Upper lobe of left lung (tissue), 6 donors: ENCODE data around the gene HMGN4. TPM values are rescaled to one million over a fixed set of nuclear protein-coding genes. Genes with fewer than 3 reads are reported as not detected.
A peak's percentile ranks its signal among the peaks of the same experiment; 100 is the strongest.

Experiments used
- ATAC-seq, 2 donors: fragments of 200-7000 bp; cut with Tn5 transposase; one replicate each; pipeline ENCODE4 v1.9.1; 2022; ENCODE audit warnings: mild to moderate bottlenecking in 2 of 2, moderate library complexity in 2 of 2; ENCODE audit not compliant: low FRiP score in 2 of 2
- DNase-seq, 2 donors: peaks; one replicate each; pipeline ENCODE4 v3.0.0-alpha.2; 2019 to 2020
- H3K27ac ChIP-seq, 4 donors: fragments of 200-600 bp; sonication (generic); one replicate each; pipeline ENCODE4 v1.5.1; 2016 to 2019
- H3K27me3 ChIP-seq, 4 donors: fragments of 200-600 bp; sonication (generic); one replicate each; pipeline ENCODE4 v1.5.1; 2017 to 2019
- H3K36me3 ChIP-seq, 4 donors: fragments of 200-600 bp; sonication (generic); one replicate each; pipeline ENCODE4 v1.5.1; 2016 to 2019
- H3K4me1 ChIP-seq, 4 donors: fragments of 200-600 bp; sonication (generic); one replicate each; pipeline ENCODE4 v1.5.1; 2018 to 2019
- H3K4me3 ChIP-seq, 4 donors: fragments of 200-600 bp; sonication (generic); one replicate each; pipeline ENCODE4 v1.5.1; 2017 to 2019; ENCODE audit warnings: mild to moderate bottlenecking in 2 of 4, moderate library complexity in 1 of 4
- H3K9me3 ChIP-seq, 4 donors: fragments of 200-600 bp; sonication (generic); one replicate each; pipeline ENCODE4 v1.5.1; 2018 to 2019
- CTCF ChIP-seq, 6 experiments: fragments of 450-650 bp in 4 of 6; fragments of 200-600 bp in 2 of 6; sonication (generic) in 2 of 6; IDR thresholded peaks; one replicate each; pipeline ENCODE4 v1.5.1; 2016 to 2019; ENCODE audit warnings: antibody characterized with exemption in 6 of 6
- EP300 ChIP-seq, 4 donors: sonication (generic); formaldehyde crosslinking; IDR thresholded peaks; one replicate each; pipeline ENCODE4 v1.5.1; 2017; ENCODE audit warnings: antibody characterized with exemption in 4 of 4, control low read depth in 2 of 4
- POLR2A ChIP-seq, 4 donors: fragments of 450-650 bp; IDR thresholded peaks; one replicate each; pipeline ENCODE4 v1.5.1; 2016 to 2017; ENCODE audit warnings: antibody characterized with exemption in 4 of 4, mild to moderate bottlenecking in 2 of 4
- POLR2AphosphoS5 ChIP-seq, 2 donors: sonication (generic); formaldehyde crosslinking; IDR thresholded peaks; one replicate each; pipeline ENCODE4 v1.5.1; 2017; ENCODE audit warnings: antibody characterized with exemption in 2 of 2
- WGBS, 2 donors: methylation state at CpG; one replicate each; pipeline ENCODE4 v1.1.5; 2017 to 2018; 5-methylcytosine and 5-hydroxymethylcytosine counted together
- total RNA-seq, 6 donors: library from RNA; depleted of rRNA in 4 of 6; stranded (reverse); fragments of >200 nt in 4 of 6; gene quantifications; one replicate each; pipeline versions ENCODE4 v1.1.0 to v1.2.1, GENCODE V29; 2016 to 2021
- donor health status: DM: no; HTN: no; CAD: no; lungs with moderate emphysema.
- donor health status: DM: no; HTN: yes; CAD: no; lungs with severe emphysema.

Gene HMGN4
- total RNA-seq, 6 donors from 2014 or later = 35.6 to 76.7 (median 45.5) TPM

DNA sequence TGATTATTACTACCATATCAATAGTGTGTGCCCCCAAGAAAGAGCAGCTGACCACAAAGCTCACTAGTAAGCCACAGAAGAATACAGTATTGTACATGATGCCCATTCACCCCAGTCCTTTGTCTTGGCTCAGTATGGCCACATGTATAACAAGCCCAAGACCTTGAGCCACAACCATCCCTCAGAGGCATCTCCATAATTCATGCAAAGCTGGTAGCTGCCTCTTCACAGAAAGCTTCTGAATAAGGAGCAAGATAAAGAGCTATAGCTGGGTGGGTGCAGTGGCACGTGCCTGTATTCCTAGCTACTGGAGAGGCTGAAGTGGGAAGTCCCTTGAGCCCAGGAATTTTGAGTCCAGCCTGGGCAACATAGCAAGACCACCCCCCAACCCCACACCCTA is 42.9 kb upstream of the HMGN4 start:
- no peaks in the 10 kb centered on the region for H3K27me3 ChIP-seq
- DNase-seq (no peak), ATAC-seq (no peak)
- no peaks in the 10 kb centered on the region for H3K9me3 ChIP-seq
- H3K4me3 ChIP-seq = no peak overlapping the region
- H3K4me1 ChIP-seq = no peaks in the 10 kb centered on the region
- WGBS, 2 donors = 57 to 79% methylated on average over 1 of the region's 1 CpG
- H3K36me3 ChIP-seq = no peaks in the 10 kb centered on the region
- TF ChIP-seq POLR2AphosphoS5 (IDR thresholded peaks at IDR 0.05) (no peak), EP300 (IDR thresholded peaks at IDR 0.05) (no peak), CTCF (IDR thresholded peaks at IDR 0.05) (no peak), POLR2A (IDR thresholded peaks at IDR 0.05) (no peak)
- no peak overlapping the region for H3K27ac ChIP-seq

GRCh38 chr6:26497610-26498009 is 40.6 kb upstream of the HMGN4 start:
- 93% methylated on average over 4 of the region's 4 CpGs for WGBS, 2 donors
- Histone ChIP-seq H3K9me3 (no peaks in the 10 kb centered on the region), H3K4me1 (peaks cover 9 to 11% (median 9%) of the 10 kb centered on the region in 4 donors), H3K4me3 (no peak overlapping the region), H3K36me3 (no peaks in the 10 kb centered on the region), H3K27ac (no peak overlapping the region), H3K27me3 (peaks cover 0 to 14% (median 2%) of the 10 kb centered on the region in 4 donors)
- TF ChIP-seq POLR2AphosphoS5 (IDR thresholded peaks at IDR 0.05) = no peak
- TF ChIP-seq EP300 (IDR thresholded peaks at IDR 0.05) = no peak
- DNase-seq (no peak), ATAC-seq (no peak)

- no peaks in the 10 kb centered on the region for H3K9me3 ChIP-seq
- TF ChIP-seq POLR2A (IDR thresholded peaks at IDR 0.05) = no peak
- TF ChIP-seq CTCF (IDR thresholded peaks at IDR 0.05) = no peak
- TF ChIP-seq POLR2AphosphoS5 (IDR thresholded peaks at IDR 0.05) = no peak
- TF ChIP-seq EP300 (IDR thresholded peaks at IDR 0.05) = no peak
- peaks cover 0 to 16% (median 2%) of the 10 kb centered on the region in 4 donors for H3K27me3 ChIP-seq
- peaks cover 9 to 11% (median 9%) of the 10 kb centered on the region in 4 donors for H3K4me1 ChIP-seq
- WGBS, 2 donors = 63 to 65% methylated on average over 2 of the region's 2 CpGs
- H3K27ac ChIP-seq = no peak within 1 kb of the TSS
- no peak within 1 kb of the TSS for H3K4me3 ChIP-seq
- no peak for ATAC-seq
- no peak for DNase-seq
- no peaks in the 10 kb centered on the region for H3K36me3 ChIP-seq
Measured at GRCh38 chr6:26500102-26500501, 38.1 kb upstream of the HMGN4 start, which contains the start of gene BTN1A1. Gene BTN1A1 (plus strand): TSS chr6:26500303. CDS start chr6:26501287, 984 bp downstream.

DNA sequence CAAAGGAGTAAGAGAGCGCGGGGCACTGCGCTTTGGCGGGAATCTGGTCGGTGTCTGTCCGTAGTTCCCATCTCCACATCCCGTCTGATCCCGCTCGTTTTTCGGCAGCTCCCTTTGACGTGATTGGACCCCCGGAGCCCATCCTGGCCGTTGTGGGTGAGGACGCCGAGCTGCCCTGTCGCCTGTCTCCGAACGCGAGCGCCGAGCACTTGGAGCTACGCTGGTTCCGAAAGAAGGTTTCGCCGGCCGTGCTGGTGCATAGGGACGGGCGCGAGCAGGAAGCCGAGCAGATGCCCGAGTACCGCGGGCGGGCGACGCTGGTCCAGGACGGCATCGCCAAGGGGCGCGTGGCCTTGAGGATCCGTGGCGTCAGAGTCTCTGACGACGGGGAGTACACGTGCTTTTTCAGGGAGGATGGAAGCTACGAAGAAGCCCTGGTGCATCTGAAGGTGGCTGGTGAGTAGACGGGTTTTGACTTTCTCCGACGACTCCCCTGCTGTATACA is 36.6 kb upstream of the HMGN4 start:
- Histone ChIP-seq H3K36me3 (no peaks in the 10 kb centered on the region), H3K27ac (no peak overlapping the region), H3K27me3 (peaks cover 0 to 16% (median 2%) of the 10 kb centered on the region in 4 donors), H3K4me1 (peaks cover 9 to 11% (median 9%) of the 10 kb centered on the region in 4 donors), H3K4me3 (peak overlapping the region in 3 of 4 donors; percentile 18 to 37 (median 34)), H3K9me3 (no peaks in the 10 kb centered on the region)
- 15 to 20% methylated on average over 17 to 40 of the region's 49 CpGs for WGBS, 2 donors
- peak; percentile 23 to 86 for DNase-seq
- peak; percentile 55 to 68 for ATAC-seq
- TF ChIP-seq POLR2A (IDR thresholded peaks at IDR 0.05) = no peak
- no peak for TF ChIP-seq POLR2AphosphoS5 (IDR thresholded peaks at IDR 0.05)
- no peak for TF ChIP-seq CTCF (IDR thresholded peaks at IDR 0.05)
- no peak for TF ChIP-seq EP300 (IDR thresholded peaks at IDR 0.05)

DNA sequence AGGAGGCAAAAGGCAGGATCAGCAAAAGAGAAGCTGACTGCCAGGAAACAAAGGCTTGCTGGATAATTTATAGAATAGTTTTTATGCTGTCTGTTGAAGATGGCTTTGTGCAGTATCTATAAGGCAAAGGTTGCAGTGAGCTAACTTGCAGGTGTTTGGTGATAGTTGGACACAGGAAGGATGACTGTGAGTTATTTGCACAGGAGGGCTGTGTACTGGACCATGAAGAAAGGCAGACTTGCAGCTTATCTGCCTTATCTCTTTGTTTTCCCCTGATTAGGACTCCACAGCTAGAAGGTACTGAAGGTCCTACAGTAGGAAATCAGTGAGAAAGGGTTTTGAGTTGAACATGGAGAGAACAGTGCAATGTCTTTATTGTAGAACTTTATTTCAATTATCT is 36.0 kb upstream of the HMGN4 start:
- no peak for DNase-seq
- peaks cover 9 to 11% (median 9%) of the 10 kb centered on the region in 4 donors for H3K4me1 ChIP-seq
- H3K27ac ChIP-seq = no peak overlapping the region
- no peaks in the 10 kb centered on the region for H3K36me3 ChIP-seq
- TF ChIP-seq POLR2AphosphoS5 (IDR thresholded peaks at IDR 0.05) (no peak), CTCF (IDR thresholded peaks at IDR 0.05) (no peak), POLR2A (IDR thresholded peaks at IDR 0.05) (no peak), EP300 (IDR thresholded peaks at IDR 0.05) (no peak)
- H3K9me3 ChIP-seq = no peaks in the 10 kb centered on the region
- peak overlapping the region in 2 of 4 donors; percentile 34 to 37 for H3K4me3 ChIP-seq
- ATAC-seq = no peak
- H3K27me3 ChIP-seq = peaks cover 0 to 16% (median 2%) of the 10 kb centered on the region in 4 donors
